Kidney tubule cell (primary cell): ENCODE results near the gene PSEN1.

Source experiments
- DNase-seq: peaks from one replicate; pipeline ENCODE4 v3.0.0-alpha.2; 2018; ENCODE audit warnings: low spot score

The PSEN1 gene

GRCh38 chr14:73220061-73220460 lies 83.8 kb downstream of the PSEN1 start:
- no peak for DNase-seq

DNA sequence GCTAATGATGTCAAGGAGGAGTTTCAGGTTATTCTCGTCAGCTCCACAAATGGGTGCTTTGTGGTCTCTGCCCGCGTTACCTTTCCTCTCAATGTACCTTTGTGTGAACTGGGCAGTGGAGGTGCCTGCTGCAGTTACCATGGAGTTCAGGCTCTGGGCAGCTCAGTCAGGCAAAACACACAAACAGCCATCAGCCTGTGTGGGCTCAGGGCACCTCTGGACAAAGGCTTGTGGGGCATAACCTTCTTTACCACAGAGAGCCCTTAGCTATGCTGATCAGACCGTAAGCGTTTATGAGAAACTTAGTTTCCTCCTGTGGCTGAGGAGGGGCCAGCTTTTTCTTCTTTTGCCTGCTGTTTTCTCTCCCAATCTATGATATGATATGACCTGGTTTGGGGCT lies 84.3 kb downstream of the PSEN1 start:
- no peak for DNase-seq

GRCh38 chr14:73221945-73222344 lies 85.6 kb downstream of the PSEN1 start:
- DNase-seq = no peak

DNA sequence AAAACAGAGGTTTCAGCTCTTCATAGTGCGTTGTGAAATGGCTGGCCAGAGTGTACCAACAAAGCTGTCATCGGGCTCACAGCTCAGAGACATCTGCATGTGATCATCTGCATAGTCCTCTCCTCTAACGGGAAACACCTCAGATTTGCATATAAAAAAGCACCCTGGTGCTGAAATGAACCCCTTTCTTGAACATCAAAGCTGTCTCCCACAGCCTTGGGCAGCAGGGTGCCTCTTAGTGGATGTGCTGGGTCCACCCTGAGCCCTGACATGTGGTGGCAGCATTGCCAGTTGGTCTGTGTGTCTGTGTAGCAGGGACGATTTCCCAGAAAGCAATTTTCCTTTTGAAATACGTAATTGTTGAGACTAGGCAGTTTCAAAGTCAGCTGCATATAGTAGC lies 86.7 kb downstream of the PSEN1 start:
- no peak for DNase-seq

- no peak for DNase-seq
Measured at GRCh38 chr14:73225496-73225895, 89.2 kb downstream of the PSEN1 start.

GRCh38 chr14:73227812-73228781 lies 91.8 kb downstream of the PSEN1 start:
- DNase-seq = peak; percentile 98

DNA sequence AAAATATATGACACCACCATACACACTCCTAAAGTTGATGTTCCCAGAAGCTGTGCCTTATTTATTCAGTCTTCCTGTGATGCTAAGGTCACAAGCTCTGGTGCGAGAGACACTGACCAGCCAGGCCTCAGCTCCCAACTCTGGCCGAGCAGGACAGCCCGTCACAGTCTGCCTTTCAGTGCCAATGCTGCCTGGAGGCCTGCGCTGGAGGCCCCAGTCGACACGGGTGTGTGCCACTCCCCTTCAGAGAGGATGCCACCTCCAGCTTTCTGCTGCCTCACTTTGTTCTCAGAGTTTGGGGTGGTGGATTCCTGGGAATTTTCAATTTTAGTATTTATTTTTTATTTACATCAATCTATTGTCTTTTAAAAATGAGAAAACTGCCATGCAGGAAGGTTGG lies 93.7 kb downstream of the PSEN1 start:
- no peak for DNase-seq

GRCh38 chr14:73231981-73232851 lies 95.9 kb downstream of the PSEN1 start:
- peak; percentile 33 for DNase-seq

DNA sequence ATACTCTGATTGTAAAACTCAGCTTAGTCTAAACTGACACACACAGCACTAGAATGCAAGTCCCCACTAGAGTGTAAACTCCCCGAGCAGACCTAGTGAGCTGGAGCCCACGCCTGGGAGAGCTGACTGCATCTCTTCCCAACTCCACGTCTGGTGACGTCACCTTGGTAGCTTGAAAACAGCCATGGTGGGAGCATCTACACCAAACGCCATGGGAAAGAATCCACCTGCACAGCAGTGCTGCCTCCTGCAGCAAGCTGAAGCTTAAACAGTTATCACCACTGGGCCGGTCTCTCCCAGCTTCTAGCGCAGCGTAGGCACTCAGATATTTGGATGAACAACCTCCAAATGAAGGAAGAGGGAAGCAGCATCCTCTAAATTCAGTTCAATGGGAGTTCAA lies 96.7 kb downstream of the PSEN1 start:
- DNase-seq = no peak

DNA sequence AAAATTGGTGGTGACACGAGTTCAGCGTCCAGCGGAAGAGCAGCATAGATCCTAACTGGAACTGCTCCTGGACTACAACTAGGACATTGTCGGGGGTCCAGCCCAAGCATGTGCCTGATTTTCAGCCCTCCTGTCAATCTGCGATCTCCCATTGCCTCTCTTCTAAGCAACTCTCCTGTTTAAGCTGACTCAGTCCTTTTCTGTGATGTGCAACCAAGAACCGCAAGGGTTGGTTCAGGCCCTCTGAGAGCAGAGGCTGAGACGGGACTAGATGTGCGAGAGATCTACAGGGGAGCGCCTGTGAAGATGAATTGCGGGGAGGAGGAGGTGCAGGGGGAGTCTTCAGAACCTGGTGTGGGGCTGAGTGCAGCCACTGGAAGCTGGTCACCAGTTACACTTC lies 97.3 kb downstream of the PSEN1 start:
- no peak for DNase-seq

GRCh38 chr14:73234029-73234428 lies 97.7 kb downstream of the PSEN1 start:
- no peak for DNase-seq

DNA sequence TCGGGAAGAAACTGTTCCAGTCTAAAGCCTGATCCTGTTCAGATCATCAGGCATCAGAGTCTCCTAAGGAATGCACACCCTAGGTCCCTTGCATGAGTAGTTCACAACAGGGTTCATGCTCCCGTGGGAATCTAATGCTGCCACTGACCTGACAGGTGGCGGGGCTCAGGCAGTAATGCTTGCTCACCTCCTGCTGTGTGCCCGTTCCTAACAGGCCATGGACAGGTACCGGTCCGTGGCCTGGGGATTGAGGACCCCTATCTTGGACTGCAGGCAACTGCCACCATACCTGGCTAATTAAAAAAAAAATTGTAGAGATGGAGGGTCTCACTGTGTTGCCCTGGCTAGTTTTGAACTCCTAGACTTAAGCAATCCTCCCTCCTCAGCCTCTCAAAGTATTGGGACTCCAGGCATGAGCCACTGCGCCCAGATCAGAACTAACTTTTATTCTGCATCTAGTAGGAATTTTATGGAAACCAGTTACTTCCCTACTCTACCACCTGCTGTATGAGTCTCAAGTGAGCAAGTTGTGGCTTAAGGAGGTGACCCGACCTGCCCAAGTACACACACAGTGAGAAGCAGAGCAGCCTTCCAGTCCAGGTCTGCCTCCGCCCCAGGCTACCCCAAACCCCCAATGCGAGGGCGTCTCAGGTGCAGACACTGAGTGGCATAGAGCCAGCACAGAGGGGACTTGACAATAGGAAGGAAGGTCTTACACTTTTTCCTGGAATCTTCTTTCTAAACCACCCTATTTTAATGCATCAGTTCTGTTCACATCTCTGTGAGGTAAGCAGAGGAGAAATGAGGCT lies 98.5 kb downstream of the PSEN1 start:
- no peak for DNase-seq

- no peak for DNase-seq
Measured at GRCh38 chr14:73235531-73236155, 99.3 kb downstream of the PSEN1 start.

GRCh38 chr14:73236157-73236556 lies 99.8 kb downstream of the PSEN1 start:
- no peak for DNase-seq

DNA sequence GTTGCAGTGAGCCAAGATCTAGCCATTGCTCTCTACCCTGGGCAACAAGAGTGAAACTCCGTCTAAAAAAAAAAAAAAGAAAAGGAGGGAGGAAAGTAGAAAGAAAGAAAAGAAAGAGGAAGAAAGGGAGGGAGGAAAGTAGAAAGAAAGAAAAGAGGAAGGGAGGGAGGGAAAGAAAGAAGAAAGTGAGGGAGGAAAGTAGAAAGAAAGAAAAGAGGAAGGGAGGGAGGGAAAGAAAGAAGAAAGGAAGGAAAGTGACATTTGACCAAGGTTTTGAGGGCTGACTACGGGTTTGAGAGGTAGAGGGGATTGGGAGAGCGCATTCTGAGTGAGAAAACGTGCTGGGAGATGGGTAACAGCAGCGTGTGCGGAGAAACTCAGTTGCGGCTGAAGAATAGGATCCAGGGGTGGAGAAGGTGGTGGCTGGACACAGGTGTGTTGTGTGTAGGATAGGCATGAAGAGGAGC lies 100.5 kb downstream of the PSEN1 start:
- no peak for DNase-seq

- peak; percentile 75 for DNase-seq
Measured at GRCh38 chr14:73237219-73237785, 101.0 kb downstream of the PSEN1 start, which contains the start of gene PAPLN. PAPLN (plus strand) TSS chr14:73237506; CDS start chr14:73239779, 2,273 bp downstream.

- no peak for DNase-seq
Measured at GRCh38 chr14:73237786-73238423, 101.6 kb downstream of the PSEN1 start.

GRCh38 chr14:73238424-73238852 lies 102.1 kb downstream of the PSEN1 start:
- peak; percentile 84 for DNase-seq

DNA sequence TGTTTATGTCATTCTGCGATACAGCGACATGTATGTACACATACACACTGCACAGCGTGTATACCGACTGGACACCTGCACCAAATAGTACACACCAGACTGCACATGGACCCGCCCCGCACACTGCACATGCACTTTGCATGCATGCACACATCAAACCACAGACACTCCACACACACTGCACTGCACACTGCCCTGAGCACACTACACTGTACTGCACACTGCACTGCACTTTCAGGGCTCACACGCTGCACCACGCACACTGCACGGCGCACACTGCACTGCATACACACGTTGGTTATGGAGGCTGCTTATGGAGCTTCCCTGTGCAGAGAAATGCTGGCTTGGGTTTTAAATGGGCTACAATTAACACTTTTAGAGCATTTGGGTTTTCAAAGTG lies 102.6 kb downstream of the PSEN1 start:
- no peak for DNase-seq
